ENCODE results near the gene IL21.
"Not testable (repeated sequence)": the region's sequence is repeated elsewhere in the genome, so short reads cannot be mapped to it uniquely, and the experiment has no call there.

The IL21 gene

GRCh38 chr4:122657553-122657952, 36.7 kb upstream of the IL21 start:
- Mint-ChIP-seq H3K4me3 (no peak overlapping the region), H3K27ac (no peak overlapping the region), H3K9me3 (no peaks in the 10 kb centered on the region), H3K36me3 (ENCODE audit: insufficient read depth) (no peaks in the 10 kb centered on the region), H3K27me3 (peaks cover 0 to 25% of the 10 kb centered on the region in 2 donors), H3K4me1 (ENCODE audit: low read depth in 2 of 2) (no peaks in the 10 kb centered on the region)
- no peak for ATAC-seq (replicated peaks)
- DNase-seq, result no peak

DNA sequence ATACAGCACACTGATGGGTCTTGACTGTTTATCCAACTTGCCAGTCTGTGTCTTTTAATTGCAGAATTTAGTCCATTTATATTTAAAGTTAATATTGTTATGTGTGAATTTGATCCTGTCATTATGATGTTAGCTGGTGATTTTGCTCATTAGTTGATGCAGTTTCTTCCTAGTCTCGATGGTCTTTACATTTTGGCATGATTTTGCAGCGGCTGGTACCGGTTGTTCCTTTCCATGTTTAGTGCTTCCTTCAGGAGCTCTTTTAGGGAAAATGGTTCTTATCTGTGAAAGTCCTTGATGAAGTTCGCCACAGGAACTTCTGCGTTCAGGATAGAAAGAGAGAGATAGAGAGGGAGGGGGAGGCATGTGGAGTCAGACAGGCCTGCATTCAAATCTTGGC, 35.7 kb upstream of the IL21 start:
- peaks cover 0 to 25% of the 10 kb centered on the region in 2 donors for H3K27me3 Mint-ChIP-seq
- not testable (repeated sequence) for H3K4me1 Mint-ChIP-seq (ENCODE audit: low read depth in 2 of 2); DNase-seq; H3K4me3 Mint-ChIP-seq; ATAC-seq (replicated peaks); H3K9me3 Mint-ChIP-seq; H3K27ac Mint-ChIP-seq; H3K36me3 Mint-ChIP-seq (ENCODE audit: insufficient read depth)

GRCh38 chr4:122652379-122652778, 31.5 kb upstream of the IL21 start:
- Mint-ChIP-seq H3K4me3 (no peak overlapping the region), H3K36me3 (ENCODE audit: insufficient read depth) (no peaks in the 10 kb centered on the region), H3K9me3 (no peaks in the 10 kb centered on the region), H3K27me3 (peaks cover 0 to 4% of the 10 kb centered on the region in 2 donors), H3K4me1 (ENCODE audit: low read depth in 2 of 2) (no peaks in the 10 kb centered on the region), H3K27ac (no peak overlapping the region)
- ATAC-seq (replicated peaks) (peak; percentile 43), DNase-seq (peak; percentile 24 to 35 (median 26))

GRCh38 chr4:122650148-122650547, 29.3 kb upstream of the IL21 start:
- ATAC-seq (replicated peaks) (no peak), DNase-seq (no peak)
- Mint-ChIP-seq H3K36me3 (ENCODE audit: insufficient read depth) (no peaks in the 10 kb centered on the region), H3K27ac (no peak overlapping the region), H3K4me1 (ENCODE audit: low read depth in 2 of 2) (no peaks in the 10 kb centered on the region), H3K4me3 (no peak overlapping the region), H3K9me3 (no peaks in the 10 kb centered on the region), H3K27me3 (no peaks in the 10 kb centered on the region)

GRCh38 chr4:122647656-122648055, 26.8 kb upstream of the IL21 start:
- Mint-ChIP-seq H3K27ac (no peak overlapping the region), H3K27me3 (no peaks in the 10 kb centered on the region), H3K36me3 (ENCODE audit: insufficient read depth) (no peaks in the 10 kb centered on the region), H3K4me3 (no peak overlapping the region), H3K9me3 (no peaks in the 10 kb centered on the region), H3K4me1 (ENCODE audit: low read depth in 2 of 2) (no peaks in the 10 kb centered on the region)
- ATAC-seq (replicated peaks), result no peak
- no peak for DNase-seq

DNA sequence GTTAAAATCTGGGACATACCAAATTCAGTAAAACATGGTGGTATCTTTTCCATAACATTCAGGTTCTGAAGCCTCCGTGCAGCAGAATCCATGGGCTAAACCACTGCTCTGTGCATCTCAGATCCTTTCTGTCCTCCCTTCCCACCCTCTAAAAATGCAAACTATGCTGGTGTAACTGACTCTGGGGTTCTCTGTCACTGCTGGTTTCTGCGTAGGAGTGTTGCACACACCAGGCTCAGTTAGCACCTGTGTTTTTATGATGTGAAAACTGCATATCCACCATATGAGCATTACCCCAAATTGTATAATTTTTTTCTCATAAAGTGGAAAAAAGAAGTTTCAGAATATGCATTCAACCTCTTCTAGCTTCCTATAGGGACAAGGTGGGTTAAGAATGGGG, 22.4 kb upstream of the IL21 start:
- Mint-ChIP-seq H3K9me3 (no peaks in the 10 kb centered on the region), H3K4me1 (ENCODE audit: low read depth in 2 of 2) (peaks cover 0 to 3% of the 10 kb centered on the region in 2 donors), H3K36me3 (ENCODE audit: insufficient read depth) (no peaks in the 10 kb centered on the region), H3K27me3 (no peaks in the 10 kb centered on the region), H3K4me3 (no peak overlapping the region), H3K27ac (no peak overlapping the region)
- DNase-seq (no peak), ATAC-seq (replicated peaks) (no peak)

DNA sequence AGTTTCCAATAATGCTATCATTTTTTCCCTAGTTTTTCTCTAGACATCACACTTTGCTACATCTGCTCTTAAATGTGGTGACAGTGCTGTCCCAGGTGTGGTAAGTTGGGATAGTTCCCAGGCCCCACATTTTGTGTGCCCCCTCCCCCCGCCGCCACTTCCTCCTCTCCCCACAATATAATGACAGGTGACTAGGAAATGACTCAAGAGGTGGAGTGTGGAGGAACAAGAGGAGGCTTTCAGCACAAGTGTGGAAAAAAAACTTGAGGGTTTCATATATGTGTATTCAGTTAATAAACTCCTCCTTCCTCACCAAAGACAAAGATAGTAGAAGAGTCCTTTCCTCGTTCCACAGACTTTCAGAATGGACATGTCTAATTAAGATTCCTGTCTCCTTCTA, 18.3 kb upstream of the IL21 start:
- ATAC-seq (replicated peaks), result no peak
- Mint-ChIP-seq H3K4me1 (ENCODE audit: low read depth in 2 of 2) (peaks cover 9 to 12% of the 10 kb centered on the region in 2 donors), H3K27me3 (no peaks in the 10 kb centered on the region), H3K9me3 (no peaks in the 10 kb centered on the region), H3K4me3 (no peak overlapping the region), H3K36me3 (ENCODE audit: insufficient read depth) (no peaks in the 10 kb centered on the region), H3K27ac (no peak overlapping the region)
- DNase-seq, result no peak

DNA sequence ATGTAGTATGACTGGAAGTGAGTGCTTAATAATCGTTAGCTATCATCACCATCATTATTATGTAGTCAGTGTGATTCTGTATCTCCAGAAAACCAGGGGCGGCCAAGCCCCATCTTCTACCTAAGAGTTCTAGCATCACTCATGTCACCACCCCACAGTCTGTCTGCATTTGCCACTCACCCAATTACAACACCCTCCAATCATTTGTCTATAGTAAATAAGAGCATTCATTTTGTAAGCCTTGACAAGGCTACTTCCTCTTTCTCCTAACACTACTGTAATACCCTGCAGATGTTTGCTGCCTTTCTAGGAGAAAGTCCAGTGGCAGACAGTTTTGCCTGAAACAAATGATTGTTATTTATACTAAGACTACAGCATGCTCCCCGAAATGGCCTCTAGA, 15.8 kb upstream of the IL21 start:
- Mint-ChIP-seq H3K27me3 (no peaks in the 10 kb centered on the region), H3K4me3 (no peak overlapping the region), H3K27ac (no peak overlapping the region), H3K9me3 (no peaks in the 10 kb centered on the region), H3K4me1 (ENCODE audit: low read depth in 2 of 2) (peaks cover 24 to 28% of the 10 kb centered on the region in 2 donors), H3K36me3 (ENCODE audit: insufficient read depth) (no peaks in the 10 kb centered on the region)
- ATAC-seq (replicated peaks), result no peak
- DNase-seq, result no peak

- peak overlapping the region; percentile 0 to 34 for H3K4me3 Mint-ChIP-seq
- peak overlapping the region in 1 of 2 donors; percentile 4 for H3K27ac Mint-ChIP-seq
- no peaks in the 10 kb centered on the region for H3K9me3 Mint-ChIP-seq
- peaks cover 24 to 28% of the 10 kb centered on the region in 2 donors for H3K4me1 Mint-ChIP-seq (ENCODE audit: low read depth in 2 of 2)
- DNase-seq (peak in 2 of 3 experiments; percentile 7 to 8), ATAC-seq (replicated peaks) (peak; percentile 76)
- H3K36me3 Mint-ChIP-seq (ENCODE audit: insufficient read depth), result no peaks in the 10 kb centered on the region
- no peaks in the 10 kb centered on the region for H3K27me3 Mint-ChIP-seq
Measured at GRCh38 chr4:122635205-122635604, 14.3 kb upstream of the IL21 start.

- H3K36me3 Mint-ChIP-seq (ENCODE audit: insufficient read depth), result no peaks in the 10 kb centered on the region
- H3K4me1 Mint-ChIP-seq (ENCODE audit: low read depth in 2 of 2), result peaks cover 21 to 28% of the 10 kb centered on the region in 2 donors
Measured at GRCh38 chr4:122633211-122633610, 12.3 kb upstream of the IL21 start.

DNA sequence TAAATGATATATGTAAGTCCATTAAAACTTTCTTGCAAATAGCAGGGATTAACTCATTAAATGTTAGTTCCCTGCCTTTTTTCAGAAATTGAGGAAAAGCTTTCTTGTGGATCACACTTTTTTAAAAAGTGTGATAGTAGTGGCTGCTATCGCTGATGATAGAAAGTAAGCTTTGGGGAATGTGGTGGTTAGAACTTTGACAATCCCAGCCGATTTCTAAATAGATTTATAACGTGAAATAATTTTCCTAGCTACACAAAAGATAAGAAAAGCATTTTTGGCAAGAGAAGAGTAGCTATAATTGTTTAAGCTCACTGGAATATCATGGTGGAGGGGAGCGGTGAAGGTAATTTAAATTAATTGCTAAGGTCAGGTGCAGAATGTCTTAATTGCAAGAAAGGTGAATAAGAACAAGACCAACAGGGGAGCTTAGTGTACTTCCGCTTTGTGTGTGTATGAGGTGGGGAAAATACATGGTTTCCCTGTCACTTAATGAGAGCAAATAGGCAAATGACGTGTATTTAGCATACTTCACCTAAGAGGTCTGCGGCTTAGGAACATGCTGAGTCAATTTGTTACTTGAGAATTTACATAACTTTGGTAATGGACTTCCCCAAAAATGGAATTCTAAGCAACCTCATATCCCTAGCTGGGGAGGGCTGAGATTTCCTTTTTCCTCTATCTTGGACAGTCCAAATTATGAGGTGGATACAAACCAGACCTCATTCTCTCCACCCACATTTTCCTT, 11.7 kb upstream of the IL21 start:
- H3K36me3 Mint-ChIP-seq (ENCODE audit: insufficient read depth), result no peaks in the 10 kb centered on the region
- peaks cover 21 to 28% of the 10 kb centered on the region in 2 donors for H3K4me1 Mint-ChIP-seq (ENCODE audit: low read depth in 2 of 2)
- peaks cover 0 to 13% of the 10 kb centered on the region in 2 donors for H3K27me3 Mint-ChIP-seq
- H3K4me3 Mint-ChIP-seq, result peak overlapping the region in 1 of 2 donors; percentile 43
- H3K9me3 Mint-ChIP-seq, result no peaks in the 10 kb centered on the region
- H3K27ac Mint-ChIP-seq, result no peak overlapping the region
- ATAC-seq (replicated peaks) (peak; percentile 73), DNase-seq (no peak)

More at GRCh38 chr4:122633211-122633610, 12.3 kb upstream of the IL21 start:
- H3K27ac Mint-ChIP-seq, result no peak overlapping the region
- peaks cover 0 to 13% of the 10 kb centered on the region in 2 donors for H3K27me3 Mint-ChIP-seq
- ATAC-seq (replicated peaks), result peak; percentile 62
- no peak for DNase-seq
- peak overlapping the region; percentile 35 to 43 for H3K4me3 Mint-ChIP-seq
- no peaks in the 10 kb centered on the region for H3K9me3 Mint-ChIP-seq

DNA sequence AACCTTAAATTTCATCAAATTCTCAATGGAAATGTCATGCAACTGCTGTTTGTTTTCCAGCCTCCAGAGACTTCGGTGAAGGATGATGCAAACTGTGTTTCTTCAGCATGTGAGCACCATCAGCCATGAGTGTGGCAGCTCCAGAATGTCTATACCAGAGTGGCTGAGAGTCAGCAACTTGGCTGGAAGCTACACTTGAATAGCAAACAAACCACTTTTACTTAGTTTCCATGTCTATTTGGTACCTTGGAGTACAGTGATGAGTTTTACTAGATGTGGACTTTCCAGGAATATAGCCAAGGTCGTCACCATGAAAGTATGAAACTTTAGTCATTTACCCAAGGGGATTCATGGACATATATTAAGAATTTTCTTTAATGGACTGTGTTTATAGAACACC, 4.3 kb upstream of the IL21 start:
- Mint-ChIP-seq H3K4me3 (no peak overlapping the region), H3K27me3 (peaks cover 0 to 13% of the 10 kb centered on the region in 2 donors), H3K9me3 (no peaks in the 10 kb centered on the region), H3K4me1 (ENCODE audit: low read depth in 2 of 2) (peaks cover under 1 to 2% of the 10 kb centered on the region in 2 donors), H3K27ac (no peak overlapping the region), H3K36me3 (ENCODE audit: insufficient read depth) (no peaks in the 10 kb centered on the region)
- DNase-seq (no peak), ATAC-seq (replicated peaks) (no peak)

- Mint-ChIP-seq H3K4me3 (no peak overlapping the region), H3K27me3 (peaks cover 0 to 9% of the 10 kb centered on the region in 2 donors)
- no peak for DNase-seq
Measured at GRCh38 chr4:122624205-122624604, 3.3 kb upstream of the IL21 start.

DNA sequence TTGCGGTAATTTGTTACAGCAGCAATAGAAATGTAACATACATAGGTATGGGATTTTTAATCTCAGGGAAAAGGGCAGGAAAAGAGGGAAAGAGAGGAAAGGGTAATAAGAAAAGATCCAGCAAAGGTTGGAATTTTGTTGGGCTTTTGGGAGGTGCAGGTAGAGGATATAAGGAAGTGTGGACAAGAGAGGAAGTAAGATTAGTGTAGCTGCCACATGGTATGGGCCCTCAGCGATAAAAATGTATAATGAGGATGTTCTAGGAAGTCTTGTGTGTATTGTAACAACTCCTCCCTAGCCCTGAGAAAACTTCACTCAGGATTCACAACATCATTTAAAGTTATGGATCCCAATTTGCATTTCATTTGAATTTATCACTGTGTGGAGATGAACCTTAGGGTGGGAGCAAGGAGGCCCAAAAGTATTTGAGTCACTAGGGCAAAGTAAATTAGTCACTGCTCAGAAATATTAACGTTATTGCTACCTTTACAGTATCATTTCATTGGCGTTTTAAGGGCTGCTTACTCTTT, 2.8 kb upstream of the IL21 start:
- peaks cover 11 to 16% of the 10 kb centered on the region in 2 donors for H3K4me1 Mint-ChIP-seq (ENCODE audit: low read depth in 2 of 2)
- H3K27me3 Mint-ChIP-seq, result peaks cover 0 to 4% of the 10 kb centered on the region in 2 donors
- H3K36me3 Mint-ChIP-seq (ENCODE audit: insufficient read depth), result no peaks in the 10 kb centered on the region
- H3K27ac Mint-ChIP-seq, result no peak overlapping the region
- DNase-seq (no peak), ATAC-seq (replicated peaks) (no peak)
- no peak overlapping the region for H3K4me3 Mint-ChIP-seq
- no peaks in the 10 kb centered on the region for H3K9me3 Mint-ChIP-seq

More at GRCh38 chr4:122624205-122624604, 3.3 kb upstream of the IL21 start:
- no peak overlapping the region for H3K27ac Mint-ChIP-seq
- ATAC-seq (replicated peaks), result no peak
- H3K36me3 Mint-ChIP-seq (ENCODE audit: insufficient read depth), result no peaks in the 10 kb centered on the region
- no peaks in the 10 kb centered on the region for H3K9me3 Mint-ChIP-seq
- H3K4me1 Mint-ChIP-seq (ENCODE audit: low read depth in 2 of 2), result peaks cover 8 to 10% of the 10 kb centered on the region in 2 donors

All from effector memory CD8-positive, alpha-beta T cell (primary cell).